NB4 (cell line): ENCODE results near the gene NCR1.
A peak's percentile ranks its signal among the peaks of the same experiment; 100 is the strongest.
"Not testable (repeated sequence)": the region's sequence is repeated elsewhere in the genome, so short reads cannot be mapped to it uniquely, and the experiment has no call there.

ENCODE experiments used
- DNase-seq: peaks from one replicate; pipeline ENCODE4 v3.0.0; 2010; ENCODE audit warnings: low read depth
- H3K4me3 ChIP-seq: one replicate; pipeline ENCODE4 v1.5.1; 2011; ENCODE audit warnings: mild to moderate bottlenecking, low read depth, low read length, moderate library complexity
- MAX ChIP-seq: IDR thresholded peaks from 2 replicates; pipeline ENCODE4 v1.6.1; 2011; ENCODE audit warnings: low read depth, low read length
- MYC ChIP-seq: IDR thresholded peaks from 2 replicates; pipeline ENCODE4 v1.6.1; 2011; ENCODE audit warnings: low read depth, low read length
- POLR2A ChIP-seq: IDR thresholded peaks from 2 replicates; pipeline ENCODE4 v1.6.1; 2011; ENCODE audit warnings: mild to moderate bottlenecking; ENCODE audit not compliant: insufficient read length; ENCODE audit errors: extremely low read depth
- TF ChIP-seq, protein P1 (sequence below): IDR thresholded peaks from one replicate; pipeline ENCODE4 v1.5.1; 2012; ENCODE audit warnings: low read depth, low read length

The NCR1 gene

GRCh38 chr19:54877471-54877870, 28.5 kb upstream of the NCR1 start:
- no peak for DNase-seq
- TF ChIP-seq, protein P1, sequence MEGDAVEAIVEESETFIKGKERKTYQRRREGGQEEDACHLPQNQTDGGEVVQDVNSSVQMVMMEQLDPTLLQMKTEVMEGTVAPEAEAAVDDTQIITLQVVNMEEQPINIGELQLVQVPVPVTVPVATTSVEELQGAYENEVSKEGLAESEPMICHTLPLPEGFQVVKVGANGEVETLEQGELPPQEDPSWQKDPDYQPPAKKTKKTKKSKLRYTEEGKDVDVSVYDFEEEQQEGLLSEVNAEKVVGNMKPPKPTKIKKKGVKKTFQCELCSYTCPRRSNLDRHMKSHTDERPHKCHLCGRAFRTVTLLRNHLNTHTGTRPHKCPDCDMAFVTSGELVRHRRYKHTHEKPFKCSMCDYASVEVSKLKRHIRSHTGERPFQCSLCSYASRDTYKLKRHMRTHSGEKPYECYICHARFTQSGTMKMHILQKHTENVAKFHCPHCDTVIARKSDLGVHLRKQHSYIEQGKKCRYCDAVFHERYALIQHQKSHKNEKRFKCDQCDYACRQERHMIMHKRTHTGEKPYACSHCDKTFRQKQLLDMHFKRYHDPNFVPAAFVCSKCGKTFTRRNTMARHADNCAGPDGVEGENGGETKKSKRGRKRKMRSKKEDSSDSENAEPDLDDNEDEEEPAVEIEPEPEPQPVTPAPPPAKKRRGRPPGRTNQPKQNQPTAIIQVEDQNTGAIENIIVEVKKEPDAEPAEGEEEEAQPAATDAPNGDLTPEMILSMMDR = no peak
- TF ChIP-seq POLR2A (no peak), MAX (no peak), MYC (no peak)
- H3K4me3 ChIP-seq = no peak overlapping the region

- no peak for DNase-seq
- H3K4me3 ChIP-seq = no peak overlapping the region
- TF ChIP-seq POLR2A = no peak
- no peak for TF ChIP-seq MYC
These were observed 24.1 kb upstream of the NCR1 start for GRCh38 chr19:54881884-54882283.

DNA sequence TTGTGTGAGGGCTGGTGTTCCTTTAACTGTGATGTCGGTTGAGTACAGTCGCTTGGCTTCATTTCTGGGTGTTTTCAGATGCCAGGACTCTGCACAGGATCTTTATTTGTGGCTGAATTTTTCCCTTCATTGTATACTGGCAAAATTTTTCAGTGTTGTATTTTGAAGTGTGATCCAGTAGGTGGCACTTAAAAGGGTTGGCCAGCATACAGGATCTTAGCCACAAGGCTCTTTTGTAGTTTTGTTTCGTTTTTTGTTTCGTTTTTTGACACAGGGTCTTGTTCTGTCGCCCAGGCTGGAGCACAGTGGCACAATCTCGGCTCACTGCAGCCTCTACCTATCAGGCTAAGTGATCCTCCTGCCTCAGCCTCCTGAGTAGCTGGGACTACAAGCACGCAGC, 23.2 kb upstream of the NCR1 start:
- H3K4me3 ChIP-seq = no peak overlapping the region
- peak; percentile 26 for DNase-seq
- TF ChIP-seq MAX = no peak
- TF ChIP-seq, protein P1 = no peak
- TF ChIP-seq POLR2A = no peak
- no peak for TF ChIP-seq MYC

DNA sequence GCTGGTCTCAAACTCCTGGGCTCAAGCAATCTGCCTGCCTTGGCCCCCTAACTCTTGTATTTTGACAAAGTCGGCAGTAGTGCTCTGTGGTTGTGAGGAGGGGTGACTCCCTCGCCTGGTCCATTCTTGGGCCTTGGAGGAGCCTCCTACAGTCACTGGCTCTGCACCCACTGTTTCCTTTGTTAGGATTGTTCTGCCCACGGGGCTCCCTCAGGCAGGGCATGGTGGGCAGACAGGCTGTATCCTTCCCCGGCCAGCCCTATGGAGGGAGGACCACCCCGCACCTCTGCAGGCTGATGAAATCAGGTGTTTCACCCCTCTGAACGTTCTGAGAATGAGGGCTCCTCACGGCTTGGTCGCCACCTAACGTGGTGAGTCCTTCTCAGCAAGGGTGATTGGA, 22.7 kb upstream of the NCR1 start:
- no peak for DNase-seq
- H3K4me3 ChIP-seq = no peak overlapping the region
- TF ChIP-seq MYC (no peak), MAX (no peak), POLR2A (no peak)
- TF ChIP-seq, protein P1 = no peak

GRCh38 chr19:54888239-54888638, 17.7 kb upstream of the NCR1 start:
- H3K4me3 ChIP-seq = no peak overlapping the region
- no peak for TF ChIP-seq MYC
- TF ChIP-seq MAX = no peak
- TF ChIP-seq POLR2A = no peak
- TF ChIP-seq, protein P1 = no peak
- DNase-seq = no peak

- TF ChIP-seq, protein P1 = no peak
- DNase-seq = no peak
- no peak overlapping the region for H3K4me3 ChIP-seq
These were observed 16.4 kb upstream of the NCR1 start for GRCh38 chr19:54889566-54889965.

DNA sequence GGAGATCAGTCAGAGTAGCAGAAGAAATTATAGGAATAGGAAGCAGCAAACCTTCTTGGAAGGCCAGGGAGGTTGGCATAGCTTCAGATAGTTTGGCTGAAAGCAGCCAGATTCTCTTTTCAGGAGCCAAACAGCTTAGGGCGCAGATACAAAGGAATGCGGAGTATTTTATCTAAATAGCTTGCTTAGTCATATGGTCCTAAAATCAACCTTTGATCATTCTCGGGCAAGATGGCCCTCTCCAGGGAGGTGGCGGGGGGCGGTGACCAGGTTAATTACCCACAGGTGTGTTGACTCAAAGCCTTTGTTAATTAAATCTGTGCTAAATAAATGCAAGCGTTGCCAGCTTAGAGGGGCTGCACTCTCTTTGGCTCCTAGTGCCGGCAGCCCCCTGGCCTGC, 12.5 kb upstream of the NCR1 start:
- H3K4me3 ChIP-seq = no peak overlapping the region
- DNase-seq = no peak
- TF ChIP-seq, protein P1 = no peak
- TF ChIP-seq MYC = no peak
- no peak for TF ChIP-seq MAX
- no peak for TF ChIP-seq POLR2A

DNA sequence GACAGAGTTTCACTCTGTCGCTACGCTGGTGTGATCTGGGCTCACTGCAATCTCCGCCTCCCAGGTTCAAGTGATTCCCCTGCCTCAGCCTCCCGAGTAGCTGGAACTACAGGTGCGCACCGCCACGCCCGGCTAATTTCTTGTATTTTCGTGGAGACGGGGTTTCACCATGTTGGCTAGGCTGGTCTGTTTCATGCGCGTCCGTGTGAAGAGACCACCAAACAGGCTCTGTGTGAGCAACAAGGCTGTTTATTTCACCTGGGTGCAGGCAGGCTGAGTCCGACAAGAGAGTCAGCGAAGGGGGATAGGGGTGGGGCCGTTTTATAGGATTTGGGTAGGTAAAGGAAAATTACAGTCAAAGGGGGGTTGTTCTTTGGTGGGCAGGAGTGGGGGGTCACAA, 11.8 kb upstream of the NCR1 start:
- DNase-seq, H3K4me3 ChIP-seq: not testable (repeated sequence)
